Right lobe of liver (tissue), 6 donors: ENCODE results near the gene CAMK2B. TPM values are rescaled to one million over a fixed set of nuclear protein-coding genes. Genes with fewer than 3 reads are reported as not detected.

ENCODE experiments used
- ATAC-seq, 4 donors: fragments of 200-7000 bp; cut with Tn5 transposase; one replicate each; pipeline ENCODE4 v1.9.1; 2020; ENCODE audit warnings: mild to moderate bottlenecking in 4 of 4, moderate library complexity in 4 of 4
- DNase-seq, 3 donors: peaks; one replicate each; pipeline ENCODE4 v3.0.0-alpha.2; 2020
- H3K27ac ChIP-seq, 3 donors: fragments of 200-600 bp; one replicate each; pipeline ENCODE4 v1.8.0; 2022
- H3K27me3 ChIP-seq, 2 donors: fragments of 200-600 bp; one replicate each; pipeline ENCODE4 v1.8.0; 2022
- H3K36me3 ChIP-seq, 4 donors: fragments of 200-600 bp; sonication (generic) in 1 of 4; one replicate each; pipeline versions ENCODE4 v1.5.1 to v1.8.0; 2017 to 2022; ENCODE audit warnings: control low read depth in 1 of 4
- H3K4me1 ChIP-seq, 4 donors: fragments of 200-600 bp; sonication (generic) in 1 of 4; one replicate each; pipeline versions ENCODE4 v1.5.1 to v1.8.0; 2017 to 2022; ENCODE audit warnings: control low read depth in 1 of 4
- H3K4me3 ChIP-seq, 3 donors: fragments of 200-600 bp; one replicate each; pipeline ENCODE4 v1.8.0; 2022
- H3K9me3 ChIP-seq, 4 donors: fragments of 200-600 bp; sonication (generic) in 1 of 4; one replicate each; pipeline versions ENCODE4 v1.5.1 to v1.8.0; 2017 to 2022; ENCODE audit warnings: control low read depth in 1 of 4
- CTCF ChIP-seq, 4 donors: fragments of 200-600 bp in 3 of 4; fragments of 450-650 bp in 1 of 4; IDR thresholded peaks; one replicate each; pipeline versions ENCODE4 v1.5.1 to v1.8.0; 2016 to 2022; ENCODE audit warnings: antibody characterized with exemption in 4 of 4, mild to moderate bottlenecking in 2 of 4
- POLR2A ChIP-seq: fragments of 450-650 bp; IDR thresholded peaks from one replicate; pipeline ENCODE4 v1.6.1; 2017; ENCODE audit warnings: antibody characterized with exemption, mild to moderate bottlenecking
- WGBS: methylation state at CpG from one replicate; pipeline ENCODE4 v1.1.6; 2018; ENCODE audit warnings: low coverage, low lambda C conversion rate; ENCODE audit not compliant: insufficient coverage; ENCODE audit errors: missing lambda C conversion rate; 5-methylcytosine and 5-hydroxymethylcytosine counted together
- intact Hi-C, 2 donors: fragments of 100-400 bp; cut with DNase I; formaldehyde crosslinking; loops; one replicate each; pipeline versions ENCODE4 v1.11.2 to v1.14.1; 2022
- total RNA-seq, 6 experiments: library from RNA; depleted of rRNA in 2 of 6; stranded (reverse); fragments of >200 nt in 2 of 6; fragmentation: NEBNext Ultra II Directional in 3 of 6; extraction: Animal tissue kit (Norgen Biotek cat#: 25700) in 3 of 6; gene quantifications; one replicate each; pipeline versions ENCODE4 v1.1.0 to v1.2.4, GENCODE V29; 2016 to 2023
- donor health status: DM: no; HTN: yes; CAD: no.
- donor health status: DM: no; HTN: no; CAD: no.
- donor health status: DM: no; HTN: no; CAD: no.
- donor health status: DM: no; HTN: yes; CAD: no.
- donor health status: DM: no; HTN: yes; CAD: no.

CAMK2B gene
- total RNA-seq, 6 experiments from 2014 or later: 2.1 to 5.1 (median 3.3) TPM

- Histone ChIP-seq H3K27ac (no peak overlapping the region), H3K27me3 (no peaks in the 10 kb centered on the region), H3K9me3 (no peaks in the 10 kb centered on the region), H3K4me1 (no peaks in the 10 kb centered on the region), H3K36me3 (no peaks in the 10 kb centered on the region), H3K4me3 (no peak overlapping the region)
- no peak for TF ChIP-seq CTCF (IDR thresholded peaks at IDR 0.05)
- TF ChIP-seq POLR2A: no peak
- ATAC-seq (no peak), DNase-seq (no peak)
- intact Hi-C loops: no loop called here
- WGBS: 72% methylated on average over 4 of the region's 12 CpGs
These were observed 73.5 kb downstream of the CAMK2B start for GRCh38 chr7:44251881-44252280.

GRCh38 chr7:44251269-44251668 lies 74.1 kb downstream of the CAMK2B start:
- ATAC-seq (no peak), DNase-seq (no peak)
- intact Hi-C loops: no loop called here
- Histone ChIP-seq H3K4me1 (no peaks in the 10 kb centered on the region), H3K4me3 (no peak overlapping the region), H3K9me3 (no peaks in the 10 kb centered on the region), H3K36me3 (no peaks in the 10 kb centered on the region), H3K27me3 (no peaks in the 10 kb centered on the region), H3K27ac (no peak overlapping the region)
- 89% methylated on average over 5 of the region's 10 CpGs for WGBS
- TF ChIP-seq POLR2A (no peak), CTCF (IDR thresholded peaks at IDR 0.05) (no peak)

- TF ChIP-seq CTCF (IDR thresholded peaks at IDR 0.05): no peak
- no peak for TF ChIP-seq POLR2A
These were observed 75.7 kb downstream of the CAMK2B start for GRCh38 chr7:44249639-44250234.

GRCh38 chr7:44247868-44248651 lies 77.3 kb downstream of the CAMK2B start:
- WGBS: 60% methylated on average over 1 of the region's 10 CpGs
- no peaks in the 10 kb centered on the region for H3K9me3 ChIP-seq
- TF ChIP-seq CTCF (IDR thresholded peaks at IDR 0.05): no peak
- TF ChIP-seq POLR2A: no peak
- DNase-seq (no peak), ATAC-seq (no peak)
- intact Hi-C loops: loop anchor here in 1 of 2 donors (5.0 kb wide), 1 partner anchor 229 kb away; no protein-coding TSS in a partner anchor
- H3K4me3 ChIP-seq: no peak overlapping the region
- no peaks in the 10 kb centered on the region for H3K36me3 ChIP-seq
- no peaks in the 10 kb centered on the region for H3K4me1 ChIP-seq
- H3K27ac ChIP-seq: no peak overlapping the region
- H3K27me3 ChIP-seq: no peaks in the 10 kb centered on the region

More at GRCh38 chr7:44249639-44250234, 75.7 kb downstream of the CAMK2B start:
- intact Hi-C loops: loop anchor here in 1 of 2 donors (5.0 kb wide), 1 partner anchor 228 kb away; no protein-coding TSS in a partner anchor
- no peak overlapping the region for H3K27ac ChIP-seq
- ATAC-seq (no peak), DNase-seq (no peak)
- no peaks in the 10 kb centered on the region for H3K9me3 ChIP-seq
- H3K27me3 ChIP-seq: no peaks in the 10 kb centered on the region
- WGBS: 96% methylated on average over 5 of the region's 15 CpGs
- no peaks in the 10 kb centered on the region for H3K4me1 ChIP-seq
- H3K36me3 ChIP-seq: no peaks in the 10 kb centered on the region
- H3K4me3 ChIP-seq: no peak overlapping the region
